H9 (cell line): ENCODE results near the gene COL8A1. TPM values are rescaled to one million over a fixed set of nuclear protein-coding genes. Genes with fewer than 3 reads are reported as not detected.

Experiments used
- DNase-seq: peaks from one replicate; pipeline ENCODE4 v3.0.0-alpha.2; 2017
- H2AFZ ChIP-seq: one replicate; pipeline ENCODE4 v1.6.1; 2013; ENCODE audit warnings: mild to moderate bottlenecking, low read length, control low read depth, moderate library complexity
- H2AK5ac ChIP-seq: 2 replicates; pipeline ENCODE4 v1.6.1; 2013; ENCODE audit warnings: low read length, control low read depth, mixed read lengths; ENCODE audit not compliant: insufficient read length
- H2BK120ac ChIP-seq: one replicate; pipeline ENCODE4 v1.6.1; 2013; ENCODE audit warnings: low read depth, mild to moderate bottlenecking, low read length, control low read depth, inconsistent platforms; ENCODE audit not compliant: poor library complexity, severe bottlenecking
- H2BK12ac ChIP-seq: 2 replicates; pipeline ENCODE4 v1.6.1; 2013; ENCODE audit warnings: low read length, control low read depth, mixed read lengths, low read depth; ENCODE audit not compliant: insufficient read length
- H2BK15ac ChIP-seq: 2 replicates; pipeline ENCODE4 v1.6.1; 2013; ENCODE audit warnings: low read depth, low read length, control low read depth
- H2BK20ac ChIP-seq: one replicate; pipeline ENCODE4 v1.6.1; 2013; ENCODE audit warnings: low read depth, mild to moderate bottlenecking, low read length, control low read depth, inconsistent platforms; ENCODE audit not compliant: poor library complexity, severe bottlenecking
- H2BK5ac ChIP-seq: 2 replicates; pipeline ENCODE4 v1.6.1; 2013; ENCODE audit warnings: low read length, control low read depth, mixed read lengths; ENCODE audit not compliant: insufficient read length
- H3K14ac ChIP-seq: 2 replicates; pipeline ENCODE4 v1.6.1; 2013; ENCODE audit warnings: low read length, control low read depth; ENCODE audit not compliant: insufficient read depth
- H3K18ac ChIP-seq: 2 replicates; pipeline ENCODE4 v1.6.1; 2013; ENCODE audit warnings: low read depth, mild to moderate bottlenecking, mixed read lengths, low read length, control low read depth; ENCODE audit not compliant: insufficient read length
- H3K23ac ChIP-seq: 2 replicates; pipeline ENCODE4 v1.6.1; 2013; ENCODE audit warnings: low read length, control low read depth, mixed read lengths, low read depth; ENCODE audit not compliant: insufficient read length
- H3K23me2 ChIP-seq: 2 replicates; pipeline ENCODE4 v1.6.1; 2013; ENCODE audit warnings: low read depth, mild to moderate bottlenecking, mixed read lengths, low read length, control low read depth; ENCODE audit not compliant: insufficient read length, poor library complexity, severe bottlenecking
- H3K27ac ChIP-seq: 2 replicates; pipeline ENCODE4 v1.5.1; 2013; ENCODE audit warnings: low read length, control low read depth, mixed read lengths, low read depth; ENCODE audit not compliant: insufficient read length
- H3K27me3 ChIP-seq: 2 replicates; pipeline ENCODE4 v1.6.1; 2013; ENCODE audit warnings: low read length, control low read depth, inconsistent platforms; ENCODE audit not compliant: insufficient read depth
- H3K4ac ChIP-seq: 2 replicates; pipeline ENCODE4 v1.6.1; 2013; ENCODE audit warnings: low read depth, mild to moderate bottlenecking, control low read depth, inconsistent platforms, low read length, moderate library complexity
- H3K4me1 ChIP-seq: 2 replicates; pipeline ENCODE4 v1.6.1; 2013; ENCODE audit warnings: low read length, control low read depth, inconsistent platforms; ENCODE audit not compliant: insufficient read depth
- H3K4me2 ChIP-seq: 2 replicates; pipeline ENCODE4 v1.6.1; 2013; ENCODE audit warnings: low read length, control low read depth, mixed read lengths; ENCODE audit not compliant: insufficient read length, insufficient read depth
- H3K56ac ChIP-seq: 2 replicates; pipeline ENCODE4 v1.6.1; 2013; ENCODE audit warnings: low read depth, mild to moderate bottlenecking, mixed read lengths, low read length, control low read depth; ENCODE audit not compliant: insufficient read length
- H3K79me1 ChIP-seq: 2 replicates; pipeline ENCODE4 v1.6.1; 2013; ENCODE audit warnings: low read depth, mild to moderate bottlenecking, moderate library complexity, low read length, control low read depth, inconsistent platforms; ENCODE audit not compliant: insufficient read depth, poor library complexity, severe bottlenecking
- H3K79me2 ChIP-seq: 2 replicates; pipeline ENCODE4 v1.6.1; 2013; ENCODE audit warnings: low read length, control low read depth, inconsistent platforms; ENCODE audit not compliant: insufficient read depth
- H3K9ac ChIP-seq: 2 replicates; pipeline ENCODE4 v1.6.1; 2013; ENCODE audit warnings: low read length, control low read depth, mixed read lengths; ENCODE audit not compliant: insufficient read length; ENCODE audit errors: extremely low read depth
- H3K9me3 ChIP-seq: one replicate; pipeline ENCODE4 v1.6.1; 2013; ENCODE audit warnings: low read depth, low read length, inconsistent platforms; ENCODE audit not compliant: control insufficient read depth
- H3T11ph ChIP-seq: one replicate; pipeline ENCODE4 v1.6.1; 2013; ENCODE audit warnings: mild to moderate bottlenecking, low read length, control low read depth, inconsistent platforms
- H4K20me1 ChIP-seq: one replicate; pipeline ENCODE4 v1.6.1; 2013; ENCODE audit not compliant: control insufficient read depth, insufficient read length, insufficient read depth
- H4K5ac ChIP-seq: 2 replicates; pipeline ENCODE4 v1.6.1; 2013; ENCODE audit warnings: low read depth, mild to moderate bottlenecking, mixed read lengths, low read length, control low read depth; ENCODE audit not compliant: insufficient read length
- H4K8ac ChIP-seq: replicated peaks from 2 replicates; pipeline ENCODE4 v1.6.1; 2013; ENCODE audit warnings: low read length, control low read depth, mixed read lengths, low read depth; ENCODE audit not compliant: insufficient read length
- H4K91ac ChIP-seq: 2 replicates; pipeline ENCODE4 v1.6.1; 2013; ENCODE audit warnings: low read depth, mild to moderate bottlenecking, moderate library complexity, mixed read lengths, low read length, control low read depth; ENCODE audit not compliant: insufficient read length
- H3K27ac Mint-ChIP-seq, 3 experiments: 2 replicates in 2 of 3; 3 replicates in 1 of 3; pipeline ENCODE4 v1.8.0; 2020 to 2021; ENCODE audit warnings: mixed read lengths in 3 of 3, mild to moderate bottlenecking in 1 of 3, moderate library complexity in 1 of 3
- H3K27me3 Mint-ChIP-seq: 2 replicates; pipeline ENCODE4 v1.8.0; 2021; ENCODE audit warnings: low read depth, mild to moderate bottlenecking, moderate library complexity, mixed read lengths
- H3K36me3 Mint-ChIP-seq, 3 experiments: 2 replicates in 2 of 3; 3 replicates in 1 of 3; pipeline ENCODE4 v1.8.0; 2020 to 2021; ENCODE audit warnings: low read depth in 3 of 3, mixed read lengths in 3 of 3; ENCODE audit not compliant: insufficient read depth in 1 of 3
- H3K4me1 Mint-ChIP-seq, 2 experiments: 2 replicates each; pipeline ENCODE4 v1.8.0; 2020; ENCODE audit warnings: mixed read lengths in 2 of 2
- H3K4me3 Mint-ChIP-seq, 2 experiments: 2 replicates in 1 of 2; 3 replicates in 1 of 2; pipeline ENCODE4 v1.8.0; 2020 to 2021; ENCODE audit warnings: mild to moderate bottlenecking in 2 of 2, mixed read lengths in 2 of 2, moderate library complexity in 1 of 2
- H3K9me3 Mint-ChIP-seq, 2 experiments: 2 replicates in 1 of 2; 3 replicates in 1 of 2; pipeline ENCODE4 v1.8.0; 2020; ENCODE audit warnings: mild to moderate bottlenecking in 2 of 2, mixed read lengths in 2 of 2, moderate library complexity in 1 of 2
- CTCF ChIP-seq: fragments of 200-600 bp; sonication (generic); conservative IDR thresholded peaks from 3 replicates; pipeline ENCODE4 v1.8.0; 2021; ENCODE audit warnings: antibody characterized with exemption, mild to moderate bottlenecking
- WGBS: extraction: QIAGEN DNeasy Blood & Tissue Kit; methylation state at CpG from one replicate; pipeline ENCODE4 v1.1.7; 2013; ENCODE audit warnings: missing lambda C conversion rate, low lambda C conversion rate, mixed read lengths; ENCODE audit not compliant: insufficient read length; ENCODE audit errors: extremely low coverage; 5-methylcytosine and 5-hydroxymethylcytosine counted together
- total RNA-seq: library from RNA; stranded (reverse); gene quantifications from 2 replicates; pipeline ENCODE4 v1.2.1, GENCODE V29; 2021

COL8A1 gene
- total RNA-seq, 1 experiment from 2014 or later, result 0.17 TPM

GRCh38 chr3:99665017-99665416 lies 26.6 kb downstream of the COL8A1 start:
- Histone ChIP-seq H3K14ac (no peak overlapping the region), H3K27ac (no peak overlapping the region), H3K18ac (no peak overlapping the region), H3K23me2 (no peaks in the 10 kb centered on the region), H3K23ac (no peak overlapping the region), H4K91ac (no peak overlapping the region), H4K20me1 (no peaks in the 10 kb centered on the region), H4K8ac (no peak overlapping the region), H3K79me2 (no peaks in the 10 kb centered on the region), H3K27me3 (no peaks in the 10 kb centered on the region), H4K5ac (no peak overlapping the region), H2BK15ac (no peak overlapping the region; the same call in 1 of the 2 replicates), H3K4me2 (no peak overlapping the region), H2BK120ac (no peak overlapping the region), H3K9me3 (no peaks in the 10 kb centered on the region), H3K79me1 (no peaks in the 10 kb centered on the region), H2AFZ (no peak overlapping the region), H3T11ph (no peak overlapping the region), H2BK5ac (no peak overlapping the region), H3K56ac (no peak overlapping the region), H3K4me1 (peaks cover 4% of the 10 kb centered on the region), H3K4ac (no peak overlapping the region), H2BK12ac (no peak overlapping the region), H2BK20ac (peak overlapping the region; percentile 45), H3K9ac (no peak overlapping the region), H2AK5ac (no peak overlapping the region)
- H3K4me1 Mint-ChIP-seq, result peaks cover 8 to 16% of the 10 kb centered on the region in 2 experiments; a peak in 3 of 4 replicates
- no peaks in the 10 kb centered on the region for H3K27me3 Mint-ChIP-seq
- peak overlapping the region in 1 of 3 experiments; percentile 63; a peak in 1 of 7 replicates for H3K27ac Mint-ChIP-seq
- no peak for TF ChIP-seq CTCF
- DNase-seq, result no peak
- H3K4me3 Mint-ChIP-seq, result no peak overlapping the region
- peaks cover 0 to 7% of the 10 kb centered on the region in 2 experiments; a peak in 3 of 5 replicates for H3K9me3 Mint-ChIP-seq
- H3K36me3 Mint-ChIP-seq, result peaks cover 0 to 5% (median 0%) of the 10 kb centered on the region in 3 experiments; a peak in 2 of 7 replicates
- WGBS, result no CpG with 5 or more reads among the region's 1 CpG
